Breast epithelium (tissue), 4 donors: ENCODE measurements around the gene SPOCK1. TPM values are rescaled to one million over a fixed set of nuclear protein-coding genes. Genes with fewer than 3 reads are reported as not detected.
"Not testable (repeated sequence)": the region's sequence is repeated elsewhere in the genome, so short reads cannot be mapped to it uniquely, and the experiment has no call there.

ENCODE experiments used
- DNase-seq, 2 donors: peaks; one replicate each; pipeline ENCODE4 v3.0.0-alpha.2; 2019; ENCODE audit warnings: low spot score in 2 of 2
- H3K27ac ChIP-seq, 2 donors: fragments of 200-600 bp; sonication (generic) in 1 of 2; one replicate each; pipeline ENCODE4 v1.5.1; 2016 to 2019; ENCODE audit warnings: mild to moderate bottlenecking in 1 of 2
- H3K27me3 ChIP-seq, 2 donors: fragments of 200-600 bp; sonication (generic) in 1 of 2; one replicate each; pipeline versions ENCODE4 v1.5.1 to v1.6.0; 2017 to 2019; ENCODE audit warnings: control low read depth in 1 of 2, mild to moderate bottlenecking in 1 of 2
- H3K36me3 ChIP-seq: fragments of 200-600 bp; one replicate; pipeline ENCODE4 v1.5.1; 2019
- H3K4me1 ChIP-seq, 2 donors: fragments of 200-600 bp; sonication (generic); one replicate each; pipeline ENCODE4 v1.5.1; 2016 to 2019; ENCODE audit warnings: control low read depth in 1 of 2
- H3K4me3 ChIP-seq, 3 donors: fragments of 200-600 bp; sonication (generic); 1 replicate in 2 of 3; 2 replicates in 1 of 3; pipeline ENCODE4 v1.5.1; 2016 to 2019; ENCODE audit warnings: mild to moderate bottlenecking in 3 of 3, moderate library complexity in 2 of 3
- H3K9me3 ChIP-seq, 2 donors: fragments of 200-600 bp; sonication (generic) in 1 of 2; one replicate each; pipeline ENCODE4 v1.5.1; 2016 to 2019; ENCODE audit warnings: control low read depth in 1 of 2
- CTCF ChIP-seq, 3 donors: fragments of 450-650 bp; IDR thresholded peaks; one replicate each; pipeline ENCODE4 v1.5.1; 2016 to 2017; ENCODE audit warnings: antibody characterized with exemption in 3 of 3, mild to moderate bottlenecking in 3 of 3, moderate library complexity in 3 of 3
- POLR2A ChIP-seq: fragments of 450-650 bp; IDR thresholded peaks from one replicate; pipeline ENCODE4 v1.6.1; 2016; ENCODE audit warnings: antibody characterized with exemption, mild to moderate bottlenecking, moderate library complexity
- POLR2AphosphoS5 ChIP-seq, 3 donors: sonication (generic); formaldehyde crosslinking; IDR thresholded peaks; one replicate each; pipeline ENCODE4 v1.6.1; 2017; ENCODE audit warnings: antibody characterized with exemption in 3 of 3
- intact Hi-C: fragments of 100-400 bp; cut with DNase I; formaldehyde crosslinking; loops from one replicate; pipeline ENCODE4 v1.15.1; 2023; ENCODE audit warnings: low total_unique reads
- total RNA-seq, 3 donors: library from RNA; depleted of rRNA; stranded (reverse); fragments of >200 nt; gene quantifications; one replicate each; pipeline ENCODE4 v1.1.0, GENCODE V29; 2016

The SPOCK1 gene
- total RNA-seq, 3 donors from 2014 or later: 14.5 to 52.0 (median 24.3) TPM

- H3K27ac ChIP-seq: no peak overlapping the region
- intact Hi-C loops: no loop called here
- no peaks in the 10 kb centered on the region for H3K36me3 ChIP-seq
- TF ChIP-seq POLR2AphosphoS5 (IDR thresholded peaks at IDR 0.05): no peak
- no peak overlapping the region for H3K4me3 ChIP-seq
- no peak for DNase-seq
- no peaks in the 10 kb centered on the region for H3K4me1 ChIP-seq
- no peaks in the 10 kb centered on the region for H3K27me3 ChIP-seq
- H3K9me3 ChIP-seq: no peaks in the 10 kb centered on the region
Measured at GRCh38 chr5:137240285-137240684, 258.8 kb downstream of the SPOCK1 start.

- no peak for TF ChIP-seq CTCF (IDR thresholded peaks at IDR 0.05)
- no peak for TF ChIP-seq POLR2A
- TF ChIP-seq POLR2AphosphoS5 (IDR thresholded peaks at IDR 0.05): no peak
- no peaks in the 10 kb centered on the region for H3K36me3 ChIP-seq
Measured at GRCh38 chr5:137236849-137237507, 262.1 kb downstream of the SPOCK1 start.

GRCh38 chr5:137236252-137236651 is 262.9 kb downstream of the SPOCK1 start:
- Histone ChIP-seq H3K4me3 (no peak overlapping the region), H3K9me3 (no peaks in the 10 kb centered on the region), H3K4me1 (no peaks in the 10 kb centered on the region), H3K27me3 (no peaks in the 10 kb centered on the region), H3K36me3 (no peaks in the 10 kb centered on the region), H3K27ac (no peak overlapping the region)
- intact Hi-C loops: no loop called here
- no peak for TF ChIP-seq POLR2A
- TF ChIP-seq POLR2AphosphoS5 (IDR thresholded peaks at IDR 0.05): no peak
- no peak for TF ChIP-seq CTCF (IDR thresholded peaks at IDR 0.05)
- DNase-seq: no peak

More at GRCh38 chr5:137236849-137237507, 262.1 kb downstream of the SPOCK1 start:
- no peak overlapping the region for H3K4me3 ChIP-seq
- no peaks in the 10 kb centered on the region for H3K4me1 ChIP-seq
- no peak for DNase-seq
- intact Hi-C loops: no loop called here
- no peaks in the 10 kb centered on the region for H3K27me3 ChIP-seq
- no peaks in the 10 kb centered on the region for H3K9me3 ChIP-seq
- no peak overlapping the region for H3K27ac ChIP-seq

GRCh38 chr5:137234973-137235943 is 263.9 kb downstream of the SPOCK1 start:
- Histone ChIP-seq H3K4me3 (no peak overlapping the region), H3K9me3 (no peaks in the 10 kb centered on the region), H3K4me1 (no peaks in the 10 kb centered on the region), H3K27me3 (no peaks in the 10 kb centered on the region), H3K27ac (no peak overlapping the region), H3K36me3 (no peaks in the 10 kb centered on the region)
- intact Hi-C loops: no loop called here
- no peak for TF ChIP-seq CTCF (IDR thresholded peaks at IDR 0.05)
- TF ChIP-seq POLR2AphosphoS5 (IDR thresholded peaks at IDR 0.05): no peak
- no peak for DNase-seq

GRCh38 chr5:137233726-137234125 is 265.4 kb downstream of the SPOCK1 start:
- DNase-seq: no peak
- H3K4me1 ChIP-seq: no peaks in the 10 kb centered on the region
- no peaks in the 10 kb centered on the region for H3K9me3 ChIP-seq
- no peaks in the 10 kb centered on the region for H3K27me3 ChIP-seq
- H3K4me3 ChIP-seq: no peak overlapping the region
- intact Hi-C loops: no loop called here
- H3K36me3 ChIP-seq: no peaks in the 10 kb centered on the region
- H3K27ac ChIP-seq: no peak overlapping the region
- TF ChIP-seq POLR2A (no peak), POLR2AphosphoS5 (IDR thresholded peaks at IDR 0.05) (no peak), CTCF (IDR thresholded peaks at IDR 0.05) (no peak)

- H3K4me3 ChIP-seq, H3K4me1 ChIP-seq, H3K36me3 ChIP-seq, intact Hi-C loops, H3K27ac ChIP-seq, H3K9me3 ChIP-seq, DNase-seq, H3K27me3 ChIP-seq: not testable (repeated sequence)
Measured at GRCh38 chr5:137233304-137233703, 265.8 kb downstream of the SPOCK1 start.
